A549 (cell line): ENCODE measurements around the gene DNAJB14. TPM values are rescaled to one million over a fixed set of nuclear protein-coding genes. Genes with fewer than 3 reads are reported as not detected.

Experiments
- ATAC-seq, 2 experiments: fragments of 200-7000 bp in 1 of 2; fragments of >200 bp in 1 of 2; cut with Nextera tagmentation in 1 of 2; cut with Tn5 transposase in 1 of 2; 3 replicates each; pipeline versions ENCODE4 v1.8.0 to v1.9.1; 2018 to 2020; ENCODE audit warnings: mild to moderate bottlenecking in 1 of 2, moderate library complexity in 1 of 2
- CTCF ChIA-PET: fragments of 300-600 bp; sonication (Branson Sonifier 250); formaldehyde crosslinking; extraction: SDS; loops from one replicate; lab custom pipeline; 2021; ENCODE audit warnings: antibody characterized with exemption, inconsistent platforms; lab: Yijun Ruan, JAX
- POLR2A ChIA-PET: fragments of 350-600 bp; formaldehyde crosslinking; extraction: SDS; loops from one replicate; lab custom pipeline; 2021; ENCODE audit warnings: antibody characterized with exemption, inconsistent platforms; lab: Yijun Ruan, JAX
- DNase-seq, 2 experiments: peaks; one replicate each; pipeline versions ENCODE4 v3.0.0 to v3.0.0-alpha.2; 2011 to 2016; ENCODE audit warnings: low read depth in 1 of 2, low spot score in 1 of 2
- FAIRE-seq: peaks from 2 replicates; lab custom pipeline; 2011; peaks lifted over from hg19 to GRCh38; lab: Jason Lieb, UNC
- H3K27ac ChIP-seq, 2 experiments: fragments of >200 bp; sonication (Bioruptor Twin); formaldehyde crosslinking; 3 replicates each; pipeline ENCODE4 v1.5.1; 2016 to 2017
- H3K4me1 ChIP-seq: fragments of >200 bp; sonication (Bioruptor Twin); formaldehyde crosslinking; 3 replicates; pipeline ENCODE4 v1.6.1; 2016
- H3K4me2 ChIP-seq: fragments of >200 bp; sonication (Bioruptor Twin); formaldehyde crosslinking; 3 replicates; pipeline ENCODE4 v1.6.1; 2016
- H3K4me3 ChIP-seq: fragments of >200 bp; sonication (Bioruptor Twin); formaldehyde crosslinking; 3 replicates; pipeline ENCODE4 v1.5.1; 2016
- H3K9me3 ChIP-seq: fragments of >200 bp; sonication (Bioruptor Twin); formaldehyde crosslinking; 3 replicates; pipeline ENCODE4 v1.6.1; 2016
- ATOH8 ChIP-seq: fragments of 250-450 bp; sonication (Bioruptor Pico); IDR thresholded peaks from 2 replicates; pipeline ENCODE4 v1.5.0; 2020; ENCODE audit warnings: low read depth, mild to moderate bottlenecking, moderate library complexity
- CBX8 ChIP-seq: fragments of 200-600 bp; sonication (generic); IDR thresholded peaks from 2 replicates; pipeline ENCODE4 v1.6.1; 2016
- CEBPB ChIP-seq, 2 experiments: fragments of >200 bp in 1 of 2; sonication (Bioruptor Twin) in 1 of 2; formaldehyde crosslinking in 1 of 2; IDR thresholded peaks; 2 replicates each; pipeline ENCODE4 v1.6.1; 2012 to 2016
- CHD2 ChIP-seq: fragments of 150-350 bp; IDR thresholded peaks from 2 replicates; pipeline ENCODE4 v1.6.1; 2014; ENCODE audit warnings: low read length; ENCODE audit not compliant: partially characterized antibody
- CHD4 ChIP-seq: fragments of 200-600 bp; sonication (generic); IDR thresholded peaks from 2 replicates; pipeline ENCODE4 v1.6.1; 2016; ENCODE audit warnings: antibody characterized with exemption, mild to moderate bottlenecking, borderline replicate concordance
- E2F6 ChIP-seq: IDR thresholded peaks from 2 replicates; pipeline ENCODE4 v1.6.1; 2012; ENCODE audit warnings: low read depth, borderline replicate concordance
- ELK1 ChIP-seq: fragments of 150-350 bp; IDR thresholded peaks from 2 replicates; pipeline ENCODE4 v1.6.1; 2014; ENCODE audit warnings: low read depth, mild to moderate bottlenecking, low read length
- FOSB ChIP-seq: fragments of 250-450 bp; sonication (Bioruptor Pico); IDR thresholded peaks from 2 replicates; pipeline ENCODE4 v1.5.0; 2020; ENCODE audit warnings: mild to moderate bottlenecking, moderate library complexity
- FOSL2 ChIP-seq, 2 experiments: fragments of 450-650 bp in 1 of 2; fragments of >200 bp in 1 of 2; sonication (Bioruptor Twin) in 1 of 2; formaldehyde crosslinking; IDR thresholded peaks; 2 replicates each; pipeline versions ENCODE4 v1.5.0 to v1.6.1; 2016 to 2020; ENCODE audit warnings: mild to moderate bottlenecking in 1 of 2, moderate library complexity in 1 of 2
- HDAC2 ChIP-seq: fragments of 200-600 bp; sonication (generic); IDR thresholded peaks from 2 replicates; pipeline ENCODE4 v1.6.1; 2016
- HOXB5 ChIP-seq: fragments of 250-450 bp; sonication (Bioruptor Pico); IDR thresholded peaks from 2 replicates; pipeline ENCODE4 v1.5.0; 2020; ENCODE audit warnings: mild to moderate bottlenecking, moderate library complexity
- KDM1A ChIP-seq: fragments of 200-600 bp; sonication (generic); IDR thresholded peaks from 2 replicates; pipeline ENCODE4 v1.6.1; 2016; ENCODE audit warnings: low read depth, mild to moderate bottlenecking
- KDM5A ChIP-seq: fragments of 200-600 bp; sonication (generic); IDR thresholded peaks from 2 replicates; pipeline ENCODE4 v1.6.1; 2016; ENCODE audit warnings: antibody characterized with exemption, mild to moderate bottlenecking
- MAZ ChIP-seq: fragments of 150-350 bp; IDR thresholded peaks from 2 replicates; pipeline ENCODE4 v1.6.1; 2014; ENCODE audit warnings: antibody characterized with exemption, low read depth, low read length, borderline replicate concordance
- NFE2L2 ChIP-seq: fragments of 150-350 bp; conservative IDR thresholded peaks from 2 replicates; pipeline ENCODE4 v1.6.1; 2014; ENCODE audit warnings: low read length
- NPAS2 ChIP-seq: fragments of 250-450 bp; sonication (Bioruptor Pico); IDR thresholded peaks from 2 replicates; pipeline ENCODE4 v1.8.0; 2022; ENCODE audit warnings: mild to moderate bottlenecking, moderate library complexity, borderline replicate concordance
- REST ChIP-seq: fragments of 200-600 bp; sonication (generic); IDR thresholded peaks from 2 replicates; pipeline ENCODE4 v1.6.1; 2016; ENCODE audit warnings: antibody characterized with exemption, mild to moderate bottlenecking, moderate library complexity
- SMC3 ChIP-seq: fragments of >200 bp; sonication (Bioruptor Twin); formaldehyde crosslinking; IDR thresholded peaks from 3 replicates; pipeline ENCODE4 v1.6.1; 2018; ENCODE audit warnings: inconsistent platforms
- TFCP2L1 ChIP-seq: fragments of 250-450 bp; sonication (Bioruptor Pico); IDR thresholded peaks from 2 replicates; pipeline ENCODE4 v1.5.0; 2021; ENCODE audit warnings: mild to moderate bottlenecking
- USF2 ChIP-seq: fragments of 450-650 bp; IDR thresholded peaks from 2 replicates; pipeline ENCODE4 v1.6.1; 2014; ENCODE audit warnings: antibody characterized with exemption
- ZFP36 ChIP-seq: fragments of 450-650 bp; IDR thresholded peaks from 2 replicates; pipeline ENCODE4 v1.6.1; 2014; ENCODE audit warnings: borderline replicate concordance; ENCODE audit not compliant: partially characterized antibody
- WGBS: methylation state at CpG from one replicate; pipeline ENCODE4 v1.1.6; 2017; ENCODE audit errors: missing lambda C conversion rate; 5-methylcytosine and 5-hydroxymethylcytosine counted together
- polyA plus RNA-seq, 4 experiments: library from polyadenylated mRNA; depleted of rRNA in 3 of 4; stranded (reverse); fragments of >200 nt; fragmentation: RNase III in 1 of 4; extraction: RNeasy Plus Mini Kit Qiagen cat#74134 plus additional on column Dnase treatment in 1 of 4; gene quantifications; 2 replicates in 3 of 4; 3 replicates in 1 of 4; pipeline ENCODE4 v1.2.3, GENCODE V29; 2011 to 2017

Gene DNAJB14
- polyA plus RNA-seq, 2 of the 4 experiments (the other 2 are of a cell fraction) = 22.8 to 34.0 TPM

GRCh38 chr4:99938243-99938753 is 8.1 kb downstream of the DNAJB14 start (continued):
- no peak for TF ChIP-seq CEBPB (IDR thresholded peaks at IDR 0.05)

GRCh38 chr4:99934891-99935290 is 11.5 kb downstream of the DNAJB14 start:
- FAIRE-seq = no peak
- Histone ChIP-seq H3K27ac (no peak overlapping the region), H3K4me3 (no peak overlapping the region), H3K4me1 (no peaks in the 10 kb centered on the region), H3K4me2 (no peak overlapping the region), H3K9me3 (peaks cover 16% of the 10 kb centered on the region; the same call in 2 of the 3 replicates)
- ChIA-PET POLR2A (no interaction called here), CTCF (interaction anchor here (0.6 kb wide), 1 partner anchor 64 kb away, joined by 3 read pairs; no protein-coding TSS in a partner anchor)
- ATAC-seq = no peak
- no peak for DNase-seq
- TF ChIP-seq NFE2L2 = no peak

GRCh38 chr4:99927566-99927965 is 18.9 kb downstream of the DNAJB14 start:
- no peak overlapping the region for H3K4me3 ChIP-seq
- FAIRE-seq = no peak
- no peak overlapping the region for H3K4me2 ChIP-seq
- CTCF ChIA-PET = interaction anchor here (1.0 to 1.3 kb wide), 2 partner anchors 19 to 21 kb away, joined by 3 read pairs; partner anchors contain the start of gene DNAJB14
- H3K27ac ChIP-seq = no peak overlapping the region
- TF ChIP-seq SMC3 (no peak), CHD2 (no peak), ELK1 (no peak), MAZ (no peak), ZFP36 (no peak), KDM1A (no peak), TFCP2L1 (no peak), REST (no peak), HDAC2 (no peak), FOSL2 (IDR thresholded peaks at IDR 0.05) (no peak), FOSL2 (CRISPR knock-in tag; IDR thresholded peaks at IDR 0.05) (no peak), NPAS2 (no peak)
- TF ChIP-seq, all 56 proteins: peak for 0
- WGBS = 88% methylated on average over 2 of the region's 2 CpGs
- Histone ChIP-seq H3K9me3 (no peaks in the 10 kb centered on the region), H3K4me1 (no peaks in the 10 kb centered on the region)
- ATAC-seq (no peak), DNase-seq (no peak)
- POLR2A ChIA-PET = no interaction called here

GRCh38 chr4:99921174-99921573 is 25.2 kb downstream of the DNAJB14 start:
- H3K9me3 ChIP-seq = no peaks in the 10 kb centered on the region
- ChIA-PET POLR2A (no interaction called here), CTCF (no interaction called here)
- H3K4me3 ChIP-seq = no peak overlapping the region
- H3K4me2 ChIP-seq = no peak overlapping the region
- 95% methylated on average over 3 of the region's 3 CpGs for WGBS
- DNase-seq = no peak
- ATAC-seq = no peak
- no peak for FAIRE-seq
- H3K27ac ChIP-seq = no peak overlapping the region
- no peaks in the 10 kb centered on the region for H3K4me1 ChIP-seq
- TF ChIP-seq CBX8 = no peak
- no peak for TF ChIP-seq E2F6
- no peak for TF ChIP-seq NFE2L2
- no peak for TF ChIP-seq FOSB (CRISPR knock-in tag)
- no peak for TF ChIP-seq ATOH8 (CRISPR knock-in tag)
- no peak for TF ChIP-seq ZFP36
- TF ChIP-seq USF2 = no peak
- TF ChIP-seq CHD4 = no peak
- no peak for TF ChIP-seq REST
- TF ChIP-seq KDM5A = no peak
- no peak for TF ChIP-seq CEBPB (IDR thresholded peaks at IDR 0.05)
- no peak for TF ChIP-seq HOXB5 (CRISPR knock-in tag)
